Stimulated activated CD4-positive, alpha-beta T cell treated with anti-CD3 and anti-CD28 coated beads, Interleukin-1b, Interleukin-23, amount 100 ng/mL, for 1 hour (primary cell): ENCODE data around the gene CDC16.
A peak's percentile ranks its signal among the peaks of the same experiment; 100 is the strongest.
"Not testable (repeated sequence)": the region's sequence is repeated elsewhere in the genome, so short reads cannot be mapped to it uniquely, and the experiment has no call there.

Experiments used
- DNase-seq, 2 donors: peaks; one replicate each; pipeline ENCODE4 v3.0.0-alpha.2; 2020; ENCODE audit warnings: low read depth in 2 of 2

CDC16 gene

DNA sequence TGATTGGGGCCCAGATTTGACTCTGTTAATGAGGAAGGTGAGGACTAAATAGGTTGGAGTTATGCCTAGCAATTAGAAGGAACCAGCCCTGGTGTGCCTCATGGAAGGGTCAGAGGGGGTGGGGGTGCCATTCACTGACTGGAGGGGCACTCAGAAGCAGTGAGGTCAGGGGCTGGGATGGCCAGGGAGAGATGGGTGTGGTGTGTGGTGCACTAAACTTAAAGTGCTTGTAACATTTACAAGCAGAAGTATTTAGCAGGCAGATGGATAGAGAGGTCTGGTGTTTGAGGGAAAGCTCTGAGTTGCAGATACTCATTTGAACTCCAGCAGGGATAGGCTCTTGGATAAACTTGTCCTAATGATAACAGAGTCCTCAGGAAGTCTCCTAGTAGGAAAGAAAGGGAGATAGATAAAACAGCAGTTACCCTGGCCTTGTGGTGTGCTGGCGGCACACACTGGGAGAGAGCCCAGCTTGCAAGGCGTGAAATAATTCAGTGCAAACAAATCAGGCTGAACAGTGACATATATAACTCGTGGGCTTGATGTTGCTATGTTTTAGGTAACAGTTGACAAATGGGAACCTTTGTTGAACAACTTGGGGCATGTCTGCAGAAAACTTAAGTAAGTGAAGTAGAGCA is 26.8 kb downstream of the CDC16 start:
- no peak for DNase-seq

- DNase-seq: no peak
Measured at GRCh38 chr13:114263578-114263977, 28.9 kb downstream of the CDC16 start.

DNA sequence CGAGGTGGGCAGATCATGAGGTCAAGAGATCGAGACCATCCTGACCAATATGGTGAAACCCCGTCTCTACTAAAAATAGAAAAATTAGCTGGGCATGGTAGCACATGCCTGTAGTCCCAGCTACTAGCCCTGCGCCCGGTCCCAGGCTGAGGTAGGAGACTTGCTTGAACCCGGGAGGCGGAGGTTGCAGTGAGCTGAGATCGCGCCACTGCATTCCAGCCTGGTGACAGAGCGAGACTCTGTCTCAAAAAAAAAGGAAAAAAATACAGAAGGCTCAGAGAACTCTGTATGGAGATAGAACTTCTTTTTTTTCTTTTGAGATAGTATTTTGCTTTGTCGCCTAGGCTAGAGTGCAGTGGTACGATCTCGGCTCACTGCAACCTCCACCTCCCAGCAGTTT is 29.6 kb downstream of the CDC16 start:
- DNase-seq: not testable (repeated sequence)

DNA sequence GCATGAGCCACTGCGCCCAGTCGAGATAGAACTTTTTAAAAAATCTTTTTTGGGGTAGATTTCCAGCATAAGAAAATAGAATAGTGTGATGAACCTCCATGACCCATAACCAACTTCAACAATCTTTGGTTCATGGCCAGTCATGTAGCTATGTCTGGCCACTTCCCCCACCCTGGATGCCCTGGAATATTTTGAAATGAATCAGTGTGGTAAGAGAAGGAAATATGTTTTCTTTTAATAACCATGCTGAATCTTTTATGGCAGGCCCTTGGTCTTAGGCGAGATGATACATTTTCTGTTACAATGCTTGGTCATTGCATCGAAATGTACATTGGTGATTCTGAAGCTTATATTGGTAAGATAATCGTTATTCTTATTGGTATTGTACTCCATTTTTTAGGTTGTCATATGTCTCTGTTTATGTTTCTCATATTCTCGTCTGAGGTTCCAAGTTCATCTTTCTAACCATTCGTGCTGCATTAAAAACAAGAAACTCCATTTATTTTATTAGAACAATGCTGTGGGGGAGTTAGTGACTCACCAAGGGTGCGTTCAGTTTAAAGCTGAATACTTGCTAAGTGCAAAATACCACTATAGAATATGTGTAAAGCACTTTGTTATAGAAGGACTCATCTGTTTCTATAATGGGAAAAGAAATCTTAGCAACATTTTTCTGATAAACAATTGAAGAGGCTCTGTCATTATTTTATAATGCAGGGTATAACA is 30.4 kb downstream of the CDC16 start:
- DNase-seq: no peak

- no peak for DNase-seq
Measured at GRCh38 chr13:114266241-114266640, 31.5 kb downstream of the CDC16 start.

DNA sequence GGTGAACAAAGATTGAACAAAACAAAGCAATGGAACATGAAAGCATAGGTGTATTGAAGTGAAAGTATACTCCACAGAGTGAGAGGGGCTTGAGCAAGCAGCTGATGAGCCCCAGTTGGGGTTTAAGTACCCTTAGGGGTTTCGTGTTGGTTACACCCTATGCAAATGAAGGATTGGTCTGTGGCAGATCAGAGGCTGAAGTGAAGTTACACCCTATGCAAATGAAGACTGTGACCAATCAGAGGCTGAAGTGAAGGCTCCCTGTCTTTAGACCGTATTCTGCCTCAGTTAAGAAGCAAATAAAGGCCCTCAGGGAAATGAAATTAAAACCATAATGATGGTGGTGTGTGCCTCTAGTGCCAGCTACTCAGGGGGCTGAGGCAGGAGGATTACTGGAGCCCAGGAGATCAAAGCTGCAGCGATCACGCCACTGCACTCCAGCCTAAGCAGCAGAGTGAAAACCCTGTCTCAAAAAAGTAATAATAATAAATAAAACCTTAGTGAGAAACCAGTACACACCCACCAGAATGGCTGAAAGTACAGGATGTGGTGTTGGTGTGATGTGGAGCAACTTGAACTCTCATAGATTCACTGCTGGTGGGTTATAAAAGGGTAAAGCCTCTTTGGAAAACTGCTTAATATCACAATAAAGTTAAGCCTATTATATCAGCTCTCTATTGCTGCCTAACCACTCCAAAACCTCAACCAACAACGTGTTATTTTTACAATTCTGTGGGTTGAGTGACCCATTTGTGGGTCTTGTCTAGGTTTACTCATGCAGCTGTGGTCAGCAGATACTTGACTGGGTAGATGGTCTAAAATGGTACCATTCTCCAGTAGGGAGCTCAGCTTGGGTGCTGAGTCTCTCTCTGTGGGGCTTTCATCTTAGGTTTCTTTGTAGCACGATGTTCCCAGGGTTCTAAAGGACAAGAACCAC is 33.9 kb downstream of the CDC16 start:
- no peak for DNase-seq

DNA sequence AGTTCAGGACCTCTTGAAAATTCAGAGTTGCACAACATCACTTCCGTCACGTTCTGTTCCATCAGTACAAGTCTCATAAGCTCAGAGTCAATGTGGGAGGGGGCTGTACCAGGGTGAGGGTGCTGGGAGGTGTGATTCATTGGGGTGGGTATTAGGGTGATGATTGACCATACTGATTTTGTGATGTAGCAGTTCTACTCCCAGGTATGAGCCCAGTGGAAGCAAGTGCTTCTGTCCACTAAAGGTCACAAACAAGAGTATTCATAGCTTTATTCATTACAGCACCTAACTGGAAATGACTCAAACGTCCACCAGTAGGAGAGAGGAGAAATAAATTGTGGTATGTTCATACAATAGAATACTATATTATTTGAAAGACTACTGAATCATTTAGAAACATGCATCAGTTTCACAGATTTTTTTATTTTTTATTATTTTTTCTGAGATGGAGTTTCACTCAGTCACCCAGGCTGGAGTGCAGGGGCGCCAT is 34.6 kb downstream of the CDC16 start:
- DNase-seq: no peak

DNA sequence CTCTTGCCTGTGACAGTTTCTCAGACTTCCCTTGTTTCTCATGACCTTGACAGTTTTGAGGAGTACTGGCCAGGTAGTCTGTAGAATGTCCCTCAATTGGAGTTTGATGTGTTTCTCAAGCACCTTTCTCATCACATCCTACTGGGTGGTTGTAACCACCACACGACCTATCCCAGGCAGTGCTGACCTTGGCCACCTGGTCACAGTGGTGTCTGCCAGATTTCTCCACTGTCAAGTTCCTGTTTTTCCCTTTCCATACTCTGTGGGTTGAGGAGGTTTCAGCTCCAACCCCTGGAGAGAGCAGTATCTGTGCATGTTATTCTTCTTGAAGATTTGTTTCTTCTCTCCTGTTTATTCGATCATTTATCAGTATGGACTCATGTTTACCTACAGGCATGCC is 38.3 kb downstream of the CDC16 start:
- DNase-seq: no peak

GRCh38 chr13:114275304-114275703 is 40.6 kb downstream of the CDC16 start:
- no peak for DNase-seq

DNA sequence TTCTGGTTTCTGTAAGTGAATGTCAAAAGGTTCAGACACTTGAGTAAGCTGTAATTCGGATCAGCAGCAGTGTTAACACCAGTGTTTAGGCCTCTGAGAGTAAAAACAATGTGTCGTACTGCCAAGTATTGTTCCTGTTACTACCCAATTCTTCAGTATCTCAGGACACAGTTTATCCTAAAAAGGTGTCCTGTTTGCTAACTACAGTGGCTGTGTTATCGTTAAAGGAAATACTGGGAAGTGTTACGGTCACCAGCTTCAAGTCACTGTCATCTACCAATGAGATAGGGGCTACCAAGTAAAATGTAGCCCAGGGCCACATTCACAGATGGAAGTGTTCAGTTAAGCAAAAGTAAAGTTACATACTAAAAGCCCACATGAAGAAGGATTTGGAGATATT is 44.4 kb downstream of the CDC16 start:
- no peak for DNase-seq

GRCh38 chr13:114279758-114280355 is 45.2 kb downstream of the CDC16 start:
- DNase-seq: no peak

DNA sequence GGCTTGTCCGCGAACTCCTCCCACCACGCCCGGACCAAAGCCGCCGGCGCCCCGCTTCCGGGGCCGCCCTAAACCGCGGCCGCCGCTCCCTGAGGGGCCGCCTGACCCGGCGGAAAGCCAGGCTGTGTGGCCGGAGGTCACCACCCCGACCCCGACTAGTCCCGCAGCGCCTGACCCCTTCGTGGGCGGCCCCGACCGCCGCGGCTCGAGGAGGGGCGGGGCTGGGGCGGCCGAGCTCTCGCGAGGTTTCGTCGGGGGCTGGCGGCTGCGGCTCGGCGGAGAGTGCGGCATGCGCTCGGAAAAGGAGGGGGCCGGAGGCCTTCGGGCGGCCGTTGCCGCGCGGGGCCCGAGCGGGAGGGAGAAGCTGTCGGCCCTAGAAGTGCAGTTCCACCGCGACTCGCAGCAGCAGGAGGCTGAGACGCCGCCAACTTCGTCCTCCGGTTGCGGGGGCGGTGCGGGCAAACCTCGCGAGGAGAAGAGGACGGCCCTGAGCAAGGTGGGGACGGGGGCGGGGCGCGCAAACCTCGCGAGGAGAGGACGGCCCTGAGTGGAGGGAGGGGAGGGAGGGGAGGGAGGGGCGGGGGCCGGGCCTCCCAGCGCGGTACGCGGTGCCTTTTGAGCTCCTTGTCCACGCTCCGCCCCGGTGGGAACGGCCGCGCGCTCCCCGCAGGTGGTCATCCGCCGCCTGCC is 46.8 kb downstream of the CDC16 start, which contains the start of gene UPF3A:
Gene UPF3A, plus strand, starts transcription at position 251 of the 690 bp plus-strand sequence. Its CDS starts 39 bp downstream, at position 290.
- DNase-seq: peak; percentile 74 to 81

- peak in 1 of 2 donors; percentile 33 for DNase-seq
Measured at GRCh38 chr13:114282041-114282670, 47.5 kb downstream of the CDC16 start.

- no peak for DNase-seq
Measured at GRCh38 chr13:114283576-114283975, 48.9 kb downstream of the CDC16 start.

- no peak for DNase-seq
Measured at GRCh38 chr13:114284680-114285079, 50.0 kb downstream of the CDC16 start.

GRCh38 chr13:114285166-114285808 is 50.6 kb downstream of the CDC16 start:
- DNase-seq: no peak

DNA sequence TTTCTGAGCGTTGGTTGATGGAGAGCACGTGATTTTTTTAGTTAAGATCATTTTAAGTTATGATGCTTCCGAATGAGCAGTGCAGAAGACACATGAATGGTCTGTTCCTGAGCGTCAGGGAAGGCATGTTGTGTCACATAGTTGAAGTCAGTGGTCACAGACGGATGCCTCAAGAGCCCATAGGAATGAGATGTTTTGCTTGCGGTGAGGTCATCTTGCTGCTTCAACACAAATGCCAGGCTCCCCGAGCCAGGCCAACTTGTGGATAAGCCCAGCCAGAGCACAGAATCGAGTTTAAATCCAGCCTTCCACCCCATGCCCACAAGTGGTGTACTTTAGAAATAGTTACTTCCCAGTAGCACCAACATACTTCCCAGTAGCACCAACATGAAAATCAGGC is 52.1 kb downstream of the CDC16 start:
- DNase-seq: no peak

DNA sequence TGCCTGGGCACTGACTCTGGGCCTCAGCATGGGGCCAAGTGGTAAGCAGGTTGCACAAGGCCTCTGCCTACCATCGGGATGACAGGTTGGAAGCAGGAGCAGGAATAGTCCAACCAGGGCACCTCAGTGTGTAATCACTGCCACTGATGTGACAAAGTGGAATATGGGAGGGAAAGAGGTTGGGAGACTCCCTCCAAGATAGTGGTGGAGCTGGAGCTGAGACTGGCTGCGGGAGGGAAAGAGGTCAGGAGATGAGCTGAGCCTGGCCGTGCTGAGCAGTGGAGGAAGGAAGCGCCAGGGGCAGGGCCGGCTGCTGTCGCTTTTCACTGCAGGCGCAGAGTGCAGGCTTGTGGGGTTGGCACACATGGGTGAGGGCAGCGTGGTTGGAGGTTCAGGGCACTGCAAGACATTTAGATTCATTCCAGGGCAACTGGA is 53.5 kb downstream of the CDC16 start:
- DNase-seq: no peak

- no peak for DNase-seq
Measured at GRCh38 chr13:114296448-114296847, 61.8 kb downstream of the CDC16 start.

DNA sequence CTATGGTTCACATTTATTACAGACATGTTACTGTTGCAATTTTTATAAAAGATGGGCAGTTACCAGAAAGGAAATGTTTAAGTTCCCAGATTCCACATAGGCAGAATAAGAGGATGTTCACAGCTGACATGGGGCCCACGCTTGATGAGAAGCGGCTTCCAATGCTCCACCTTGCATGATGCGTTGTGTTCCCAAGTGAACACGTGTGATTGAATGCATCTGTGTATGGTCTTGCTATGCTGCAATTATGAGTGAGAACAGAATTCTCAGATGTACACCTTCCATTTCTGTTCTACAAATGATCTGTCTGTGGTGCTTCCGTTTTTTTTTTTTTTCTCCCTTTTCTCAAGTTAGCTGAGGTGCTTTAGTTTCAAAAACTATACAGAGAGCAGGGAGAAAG is 62.2 kb downstream of the CDC16 start:
- DNase-seq: no peak
